ENCODE measurements around the gene FGF12. TPM values are rescaled to one million over a fixed set of nuclear protein-coding genes. Genes with fewer than 3 reads are reported as not detected.
"Not testable (repeated sequence)": the region's sequence is repeated elsewhere in the genome, so short reads cannot be mapped to it uniquely, and the experiment has no call there.

Gene FGF12
- total RNA-seq, 1 experiment from 2014 or later = 0.09 TPM

DNA sequence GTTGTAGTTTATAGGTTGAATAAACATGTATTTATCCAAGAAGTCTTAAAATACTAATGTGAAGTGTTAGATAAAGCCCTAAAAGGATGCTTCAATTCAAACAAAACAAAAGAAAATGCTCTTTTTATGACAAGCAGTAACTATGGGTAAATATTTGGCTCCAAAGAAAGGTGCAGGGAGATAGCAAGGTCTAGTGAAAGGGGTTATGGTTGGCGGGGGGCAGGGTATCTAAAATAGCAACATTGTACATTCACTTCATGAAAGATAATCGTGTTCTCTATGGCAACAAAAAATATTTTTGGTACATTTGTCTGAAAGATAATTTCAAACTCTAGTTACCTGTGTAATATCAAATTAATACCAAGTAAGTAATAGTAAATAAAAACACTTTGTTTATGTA is 149.5 kb downstream of the FGF12 start:
- DNase-seq (ENCODE audit: unreplicated experiment) = no peak
- no peaks in the 10 kb centered on the region for H3K4me1 Mint-ChIP-seq (ENCODE audit: insufficient read depth, unreplicated experiment)
- POLR2A ChIA-PET = no interaction called here
- H3K27ac Mint-ChIP-seq (ENCODE audit: low read depth, unreplicated experiment) = no peak overlapping the region
- TF ChIP-seq, protein P1, sequence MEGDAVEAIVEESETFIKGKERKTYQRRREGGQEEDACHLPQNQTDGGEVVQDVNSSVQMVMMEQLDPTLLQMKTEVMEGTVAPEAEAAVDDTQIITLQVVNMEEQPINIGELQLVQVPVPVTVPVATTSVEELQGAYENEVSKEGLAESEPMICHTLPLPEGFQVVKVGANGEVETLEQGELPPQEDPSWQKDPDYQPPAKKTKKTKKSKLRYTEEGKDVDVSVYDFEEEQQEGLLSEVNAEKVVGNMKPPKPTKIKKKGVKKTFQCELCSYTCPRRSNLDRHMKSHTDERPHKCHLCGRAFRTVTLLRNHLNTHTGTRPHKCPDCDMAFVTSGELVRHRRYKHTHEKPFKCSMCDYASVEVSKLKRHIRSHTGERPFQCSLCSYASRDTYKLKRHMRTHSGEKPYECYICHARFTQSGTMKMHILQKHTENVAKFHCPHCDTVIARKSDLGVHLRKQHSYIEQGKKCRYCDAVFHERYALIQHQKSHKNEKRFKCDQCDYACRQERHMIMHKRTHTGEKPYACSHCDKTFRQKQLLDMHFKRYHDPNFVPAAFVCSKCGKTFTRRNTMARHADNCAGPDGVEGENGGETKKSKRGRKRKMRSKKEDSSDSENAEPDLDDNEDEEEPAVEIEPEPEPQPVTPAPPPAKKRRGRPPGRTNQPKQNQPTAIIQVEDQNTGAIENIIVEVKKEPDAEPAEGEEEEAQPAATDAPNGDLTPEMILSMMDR (IDR thresholded peaks at IDR 0.05; ENCODE audit: unreplicated experiment) = no peak
- no peaks in the 10 kb centered on the region for H3K9me3 Mint-ChIP-seq (ENCODE audit: unreplicated experiment)
- peaks cover 76% of the 10 kb centered on the region for H3K27me3 Mint-ChIP-seq (ENCODE audit: insufficient read depth, unreplicated experiment)
- intact Hi-C loops (cut with micrococcal nuclease) = no loop called here
- CTCF ChIA-PET = no interaction called here
- no peaks in the 10 kb centered on the region for H3K36me3 Mint-ChIP-seq (ENCODE audit: insufficient read depth, unreplicated experiment)
- BruUV-seq (replicated peaks) = no TSS peak
- H3K4me3 Mint-ChIP-seq (ENCODE audit: unreplicated experiment) = no peak overlapping the region

DNA sequence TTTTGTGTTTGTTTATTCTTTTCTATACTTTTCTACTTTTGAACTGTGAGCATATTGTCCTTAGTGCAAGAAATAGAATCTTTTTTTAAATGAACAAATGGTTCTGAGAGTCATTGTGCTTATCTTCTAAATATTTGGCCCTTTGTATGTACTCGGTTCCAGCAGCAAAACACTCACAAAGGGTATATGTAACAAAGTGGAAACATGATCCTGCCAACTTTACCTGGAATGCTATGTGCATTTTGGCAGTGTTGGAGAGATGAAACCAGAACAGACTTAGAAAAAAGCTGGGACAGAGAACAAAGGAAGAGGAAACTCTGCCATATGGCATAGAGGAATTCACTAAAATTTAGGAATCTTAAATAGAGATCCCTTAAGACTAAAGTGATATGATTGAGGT is 150.1 kb downstream of the FGF12 start:
- Mint-ChIP-seq H3K4me1 (ENCODE audit: insufficient read depth, unreplicated experiment) (no peaks in the 10 kb centered on the region), H3K27me3 (ENCODE audit: insufficient read depth, unreplicated experiment) (peaks cover 81% of the 10 kb centered on the region), H3K27ac (ENCODE audit: low read depth, unreplicated experiment) (no peak overlapping the region), H3K9me3 (ENCODE audit: unreplicated experiment) (no peaks in the 10 kb centered on the region), H3K4me3 (ENCODE audit: unreplicated experiment) (no peak overlapping the region), H3K36me3 (ENCODE audit: insufficient read depth, unreplicated experiment) (no peaks in the 10 kb centered on the region)
- BruUV-seq (replicated peaks) = no TSS peak
- TF ChIP-seq, protein P1 (IDR thresholded peaks at IDR 0.05; ENCODE audit: unreplicated experiment) = no peak
- no peak for DNase-seq (ENCODE audit: unreplicated experiment)
- CTCF ChIA-PET = interaction anchor here (0.5 kb wide), 1 partner anchor 51 kb away, joined by 3 read pairs; no protein-coding TSS in a partner anchor
- POLR2A ChIA-PET = no interaction called here
- intact Hi-C loops (cut with micrococcal nuclease) = no loop called here

DNA sequence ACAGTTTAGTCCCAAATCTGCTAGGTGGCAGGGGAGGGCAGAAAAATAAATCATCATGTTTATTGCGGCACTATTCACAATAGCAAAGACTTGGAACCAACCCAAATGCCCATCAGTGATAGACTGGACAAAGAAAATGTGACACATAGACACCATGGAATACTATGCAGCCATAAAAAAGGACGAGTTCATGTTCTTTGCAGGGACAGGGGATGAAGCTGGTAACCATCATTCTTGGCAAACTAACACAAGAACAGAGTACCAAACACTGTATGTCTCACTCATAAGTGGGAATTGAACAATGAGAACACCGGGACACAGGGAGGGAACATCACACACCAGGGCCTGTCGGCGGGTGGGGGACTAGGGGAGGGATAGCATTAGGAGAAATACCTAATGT is 150.6 kb downstream of the FGF12 start:
- not testable (repeated sequence) for H3K27ac Mint-ChIP-seq (ENCODE audit: low read depth, unreplicated experiment)

DNA sequence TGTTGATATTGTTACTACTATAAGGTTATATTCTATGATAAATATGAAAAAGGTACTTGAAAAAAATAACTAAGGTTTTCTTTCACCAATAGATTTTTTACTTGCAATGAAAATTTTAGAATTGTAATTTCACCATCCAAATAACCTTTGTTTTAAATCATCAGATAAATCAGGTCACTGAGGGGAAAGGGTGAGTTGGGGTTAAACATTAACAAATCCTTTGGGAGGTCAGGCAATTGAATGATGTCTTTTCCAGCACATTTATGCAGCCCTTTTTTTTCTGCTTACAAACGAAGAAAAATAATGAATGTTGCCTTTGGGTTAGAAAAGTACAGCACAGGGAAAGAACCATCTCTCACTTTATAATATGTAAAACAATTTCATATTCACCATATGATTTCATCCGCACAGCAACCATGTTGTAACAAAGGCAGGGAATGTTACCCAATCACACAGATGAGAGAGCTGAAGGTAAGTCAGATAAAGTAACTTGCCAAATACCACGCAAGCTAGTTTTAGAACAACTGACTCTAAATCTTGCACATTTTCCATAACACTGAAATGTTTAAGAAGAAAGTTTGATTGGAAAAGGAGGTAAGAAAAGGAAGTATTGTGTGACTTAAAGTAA is 151.3 kb downstream of the FGF12 start:
- ChIA-PET CTCF (interaction anchor here (0.6 to 0.7 kb wide), 2 partner anchors 71 to 237 kb away, joined by 3 read pairs; no protein-coding TSS in a partner anchor), POLR2A (no interaction called here)
- no peak overlapping the region for H3K4me3 Mint-ChIP-seq (ENCODE audit: unreplicated experiment)
- intact Hi-C loops (cut with micrococcal nuclease) = no loop called here
- H3K4me1 Mint-ChIP-seq (ENCODE audit: insufficient read depth, unreplicated experiment) = no peaks in the 10 kb centered on the region
- no peak overlapping the region for H3K27ac Mint-ChIP-seq (ENCODE audit: low read depth, unreplicated experiment)
- TF ChIP-seq, protein P1 (IDR thresholded peaks at IDR 0.05; ENCODE audit: unreplicated experiment) = no peak
- H3K27me3 Mint-ChIP-seq (ENCODE audit: insufficient read depth, unreplicated experiment) = peaks cover 93% of the 10 kb centered on the region
- no peaks in the 10 kb centered on the region for H3K36me3 Mint-ChIP-seq (ENCODE audit: insufficient read depth, unreplicated experiment)
- DNase-seq (ENCODE audit: unreplicated experiment) = no peak
- BruUV-seq (replicated peaks) = no TSS peak
- no peaks in the 10 kb centered on the region for H3K9me3 Mint-ChIP-seq (ENCODE audit: unreplicated experiment)

More for the DNA sequence above, 150.6 kb downstream of the FGF12 start:
- H3K9me3 Mint-ChIP-seq (ENCODE audit: unreplicated experiment); DNase-seq (ENCODE audit: unreplicated experiment); POLR2A ChIA-PET; H3K36me3 Mint-ChIP-seq (ENCODE audit: insufficient read depth, unreplicated experiment); H3K4me3 Mint-ChIP-seq (ENCODE audit: unreplicated experiment); BruUV-seq (replicated peaks); H3K4me1 Mint-ChIP-seq (ENCODE audit: insufficient read depth, unreplicated experiment); intact Hi-C loops (cut with micrococcal nuclease): not testable (repeated sequence)
- peaks cover 87% of the 10 kb centered on the region for H3K27me3 Mint-ChIP-seq (ENCODE audit: insufficient read depth, unreplicated experiment)
- CTCF ChIA-PET = interaction anchor here (0.5 kb wide), 1 partner anchor 52 kb away, joined by 3 read pairs; no protein-coding TSS in a partner anchor

All from MCF 10A (cell line).